Esophagus muscularis mucosa (tissue), 4 donors: ENCODE results near the gene LGALS3BP. TPM values are rescaled to one million over a fixed set of nuclear protein-coding genes. Genes with fewer than 3 reads are reported as not detected.

ENCODE experiments used
- DNase-seq: peaks from one replicate; pipeline ENCODE4 v3.0.0-alpha.2; 2017; ENCODE audit errors: extremely low spot score
- H3K27ac ChIP-seq, 4 donors: fragments of 200-600 bp; sonication (generic); replicated peaks in 1 of 4; 1 replicate in 3 of 4; 2 replicates in 1 of 4; pipeline ENCODE4 v1.5.1; 2016 to 2019; ENCODE audit warnings: mild to moderate bottlenecking in 1 of 4
- H3K27me3 ChIP-seq, 4 donors: fragments of 200-600 bp; sonication (generic); one replicate each; pipeline versions ENCODE4 v1.5.1 to v1.6.0; 2016 to 2019
- H3K36me3 ChIP-seq, 4 donors: fragments of 200-600 bp; sonication (generic); one replicate each; pipeline ENCODE4 v1.5.1; 2016 to 2019
- H3K4me1 ChIP-seq, 4 donors: fragments of 200-600 bp; sonication (generic); one replicate each; pipeline ENCODE4 v1.5.1; 2016 to 2019
- H3K4me3 ChIP-seq, 4 donors: fragments of 200-600 bp; sonication (generic); 1 replicate in 2 of 4; 2 replicates in 2 of 4; pipeline ENCODE4 v1.5.1; 2016 to 2019; ENCODE audit warnings: mild to moderate bottlenecking in 4 of 4, moderate library complexity in 1 of 4
- H3K9me3 ChIP-seq, 4 donors: fragments of 200-600 bp; sonication (generic); 1 replicate in 3 of 4; 2 replicates in 1 of 4; pipeline ENCODE4 v1.5.1; 2016 to 2019
- EP300 ChIP-seq: sonication (generic); formaldehyde crosslinking; IDR thresholded peaks from one replicate; pipeline ENCODE4 v1.6.1; 2017; ENCODE audit warnings: antibody characterized with exemption
- POLR2A ChIP-seq: fragments of 450-650 bp; IDR thresholded peaks from one replicate; pipeline ENCODE4 v1.6.1; 2017; ENCODE audit warnings: antibody characterized with exemption, moderate library complexity, mild to moderate bottlenecking, low read depth
- POLR2AphosphoS5 ChIP-seq, 2 donors: sonication (generic); formaldehyde crosslinking; IDR thresholded peaks; one replicate each; pipeline ENCODE4 v1.6.1; 2017; ENCODE audit warnings: antibody characterized with exemption in 2 of 2
- WGBS: methylation state at CpG from one replicate; pipeline ENCODE4 v1.1.5; 2018; 5-methylcytosine and 5-hydroxymethylcytosine counted together
- intact Hi-C: fragments of 100-400 bp; cut with DNase I; formaldehyde crosslinking; loops from one replicate; pipeline ENCODE4 v1.15.1; 2023
- total RNA-seq, 4 donors: library from RNA; depleted of rRNA; stranded (reverse); fragments of >200 nt; gene quantifications; one replicate each; pipeline versions ENCODE4 v1.1.0 to v1.2.1, GENCODE V29; 2016
- TF ChIP-seq, protein P1 (sequence below), 3 experiments: fragments of 200-600 bp in 2 of 3; fragments of 450-650 bp in 1 of 3; sonication (generic) in 2 of 3; IDR thresholded peaks; one replicate each; pipeline ENCODE4 v1.5.1; 2017 to 2019; ENCODE audit warnings: antibody characterized with exemption in 3 of 3, mild to moderate bottlenecking in 2 of 3, moderate library complexity in 1 of 3

Gene LGALS3BP
- total RNA-seq, 4 donors from 2014 or later = 106 to 284 (median 197) TPM

DNA sequence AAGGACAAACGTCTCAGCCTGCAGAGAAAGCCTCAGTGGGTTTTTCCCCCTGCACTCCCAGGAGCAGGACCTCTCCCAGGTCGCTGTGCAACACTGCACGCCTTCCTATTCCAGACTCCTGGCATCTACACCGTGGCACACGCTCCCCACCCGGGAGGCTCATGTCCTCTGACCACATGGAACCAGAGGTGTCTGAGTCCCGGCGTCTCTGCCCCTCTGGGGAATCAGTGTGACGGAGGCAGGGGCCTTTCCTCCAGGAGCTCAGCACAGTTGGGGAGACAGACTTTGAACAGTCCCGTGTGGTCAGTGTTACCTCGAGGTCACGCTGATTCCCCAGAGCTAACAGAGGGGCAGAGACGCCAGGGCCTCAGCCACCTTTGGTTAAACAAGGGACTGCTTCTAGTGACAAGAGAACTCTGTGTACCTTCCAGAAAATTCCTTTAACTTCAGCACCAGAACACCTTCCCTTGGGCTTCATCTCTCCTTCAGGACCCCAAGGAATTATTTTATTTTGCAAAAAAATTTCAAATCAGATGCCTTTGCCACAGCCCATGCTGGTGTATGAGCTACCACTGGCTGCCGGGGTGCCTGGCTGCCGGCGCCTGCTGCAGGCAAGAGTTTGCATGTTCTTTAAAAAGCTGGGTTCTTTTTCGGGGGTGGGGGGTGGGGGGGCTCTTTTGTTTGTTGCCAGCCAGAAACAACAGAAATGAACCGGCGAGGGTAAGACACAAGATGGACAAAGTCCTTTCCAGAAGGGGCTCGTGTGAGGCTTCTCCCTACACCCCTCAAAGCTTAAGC lies 23.3 kb upstream of the LGALS3BP start:
- no peak for DNase-seq

DNA sequence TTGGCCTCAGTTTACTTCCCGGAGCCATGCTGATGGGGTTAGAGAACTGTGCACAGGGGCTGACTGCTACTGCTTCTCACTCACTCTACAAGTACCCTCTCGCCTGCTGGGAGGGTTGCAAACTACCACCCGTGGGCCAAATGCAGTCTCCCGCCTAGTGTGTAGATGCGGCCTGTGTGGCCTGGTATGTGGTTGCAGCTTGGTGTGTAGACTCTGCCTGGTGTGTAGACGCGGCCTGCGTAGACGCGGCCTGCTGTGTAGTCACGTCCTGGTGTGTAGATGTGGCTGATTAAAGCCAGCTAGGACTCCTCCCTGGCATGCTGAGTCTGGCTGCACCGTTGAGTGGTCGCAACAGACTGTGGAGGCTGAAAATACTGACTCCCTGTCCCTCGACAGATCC lies 22.6 kb upstream of the LGALS3BP start:
- WGBS = 93% methylated on average over 5 of the region's 14 CpGs
- intact Hi-C loops = no loop called here
- peaks cover 25 to 39% (median 27%) of the 10 kb centered on the region in 4 donors for H3K4me1 ChIP-seq
- H3K4me3 ChIP-seq = no peak overlapping the region
- no peaks in the 10 kb centered on the region for H3K9me3 ChIP-seq
- H3K27ac ChIP-seq = no peak overlapping the region
- no peak for DNase-seq
- peaks cover 3 to 34% (median 16%) of the 10 kb centered on the region in 4 donors for H3K36me3 ChIP-seq
- no peaks in the 10 kb centered on the region for H3K27me3 ChIP-seq
- no peak for TF ChIP-seq POLR2AphosphoS5 (IDR thresholded peaks at IDR 0.05)
- no peak for TF ChIP-seq POLR2A
- no peak for TF ChIP-seq EP300
- TF ChIP-seq, protein P1, sequence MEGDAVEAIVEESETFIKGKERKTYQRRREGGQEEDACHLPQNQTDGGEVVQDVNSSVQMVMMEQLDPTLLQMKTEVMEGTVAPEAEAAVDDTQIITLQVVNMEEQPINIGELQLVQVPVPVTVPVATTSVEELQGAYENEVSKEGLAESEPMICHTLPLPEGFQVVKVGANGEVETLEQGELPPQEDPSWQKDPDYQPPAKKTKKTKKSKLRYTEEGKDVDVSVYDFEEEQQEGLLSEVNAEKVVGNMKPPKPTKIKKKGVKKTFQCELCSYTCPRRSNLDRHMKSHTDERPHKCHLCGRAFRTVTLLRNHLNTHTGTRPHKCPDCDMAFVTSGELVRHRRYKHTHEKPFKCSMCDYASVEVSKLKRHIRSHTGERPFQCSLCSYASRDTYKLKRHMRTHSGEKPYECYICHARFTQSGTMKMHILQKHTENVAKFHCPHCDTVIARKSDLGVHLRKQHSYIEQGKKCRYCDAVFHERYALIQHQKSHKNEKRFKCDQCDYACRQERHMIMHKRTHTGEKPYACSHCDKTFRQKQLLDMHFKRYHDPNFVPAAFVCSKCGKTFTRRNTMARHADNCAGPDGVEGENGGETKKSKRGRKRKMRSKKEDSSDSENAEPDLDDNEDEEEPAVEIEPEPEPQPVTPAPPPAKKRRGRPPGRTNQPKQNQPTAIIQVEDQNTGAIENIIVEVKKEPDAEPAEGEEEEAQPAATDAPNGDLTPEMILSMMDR (IDR thresholded peaks at IDR 0.05) = no peak

More for the DNA sequence above, 23.3 kb upstream of the LGALS3BP start:
- H3K9me3 ChIP-seq = no peaks in the 10 kb centered on the region
- peaks cover 31 to 46% (median 34%) of the 10 kb centered on the region in 4 donors for H3K4me1 ChIP-seq
- no peaks in the 10 kb centered on the region for H3K27me3 ChIP-seq
- H3K36me3 ChIP-seq = peaks cover 0 to 33% (median 9%) of the 10 kb centered on the region in 4 donors
- intact Hi-C loops = no loop called here
- WGBS = 71% methylated on average over 14 of the region's 20 CpGs
- H3K4me3 ChIP-seq = no peak overlapping the region
- no peak for TF ChIP-seq EP300
- TF ChIP-seq POLR2AphosphoS5 (IDR thresholded peaks at IDR 0.05) = no peak
- TF ChIP-seq, protein P1 (IDR thresholded peaks at IDR 0.05) = no peak
- TF ChIP-seq POLR2A = no peak
- H3K27ac ChIP-seq = no peak overlapping the region

DNA sequence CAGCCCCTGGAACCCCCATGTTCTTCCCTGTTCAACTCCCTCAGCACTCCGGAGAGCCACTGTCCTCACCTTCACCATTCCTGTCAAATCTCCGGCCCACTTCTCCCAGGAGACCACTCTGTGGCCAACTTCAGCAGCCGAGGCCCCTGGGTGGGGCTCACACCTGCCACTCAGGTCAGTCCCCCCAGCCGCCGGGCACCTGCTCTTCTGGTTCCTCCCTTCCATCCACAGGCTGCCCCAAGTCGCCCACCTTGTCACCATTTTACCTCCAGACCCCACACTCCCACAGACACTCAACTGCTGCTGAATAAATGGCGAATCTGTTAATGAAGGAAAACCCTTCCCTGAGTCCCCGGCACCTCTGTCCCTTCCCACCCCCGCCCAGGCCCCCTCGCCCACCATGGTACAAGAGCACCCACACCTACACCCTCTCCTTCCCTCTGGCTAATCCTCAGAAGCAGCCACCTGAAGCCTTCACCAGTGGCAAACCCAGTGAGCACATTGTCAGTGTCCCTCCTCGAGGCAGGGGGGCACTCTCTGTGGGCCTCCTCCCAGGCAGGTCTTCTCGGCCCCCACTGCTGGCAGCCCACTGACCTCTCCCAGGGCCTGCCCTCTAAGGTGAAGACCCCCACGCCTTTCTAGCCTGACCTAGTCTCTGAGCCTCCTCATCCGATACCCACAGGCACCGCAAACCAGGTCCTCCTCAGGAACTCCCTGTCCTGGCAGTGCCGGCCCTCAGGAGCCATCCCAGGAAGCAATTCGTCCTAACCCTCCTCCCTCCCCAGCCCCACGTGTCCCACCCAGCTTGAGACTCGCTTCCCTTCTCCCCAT lies 21.7 kb upstream of the LGALS3BP start:
- Histone ChIP-seq H3K9me3 (no peaks in the 10 kb centered on the region), H3K4me3 (no peak overlapping the region), H3K4me1 (peaks cover 20 to 32% (median 21%) of the 10 kb centered on the region in 4 donors), H3K27ac (no peak overlapping the region), H3K27me3 (no peaks in the 10 kb centered on the region), H3K36me3 (peaks cover 12 to 42% (median 24%) of the 10 kb centered on the region in 4 donors)
- intact Hi-C loops = no loop called here
- DNase-seq = no peak
- 83% methylated on average over 19 of the region's 19 CpGs for WGBS
- TF ChIP-seq EP300 (no peak), POLR2AphosphoS5 (IDR thresholded peaks at IDR 0.05) (no peak), POLR2A (no peak)
- TF ChIP-seq, protein P1 (IDR thresholded peaks at IDR 0.05) = no peak

DNA sequence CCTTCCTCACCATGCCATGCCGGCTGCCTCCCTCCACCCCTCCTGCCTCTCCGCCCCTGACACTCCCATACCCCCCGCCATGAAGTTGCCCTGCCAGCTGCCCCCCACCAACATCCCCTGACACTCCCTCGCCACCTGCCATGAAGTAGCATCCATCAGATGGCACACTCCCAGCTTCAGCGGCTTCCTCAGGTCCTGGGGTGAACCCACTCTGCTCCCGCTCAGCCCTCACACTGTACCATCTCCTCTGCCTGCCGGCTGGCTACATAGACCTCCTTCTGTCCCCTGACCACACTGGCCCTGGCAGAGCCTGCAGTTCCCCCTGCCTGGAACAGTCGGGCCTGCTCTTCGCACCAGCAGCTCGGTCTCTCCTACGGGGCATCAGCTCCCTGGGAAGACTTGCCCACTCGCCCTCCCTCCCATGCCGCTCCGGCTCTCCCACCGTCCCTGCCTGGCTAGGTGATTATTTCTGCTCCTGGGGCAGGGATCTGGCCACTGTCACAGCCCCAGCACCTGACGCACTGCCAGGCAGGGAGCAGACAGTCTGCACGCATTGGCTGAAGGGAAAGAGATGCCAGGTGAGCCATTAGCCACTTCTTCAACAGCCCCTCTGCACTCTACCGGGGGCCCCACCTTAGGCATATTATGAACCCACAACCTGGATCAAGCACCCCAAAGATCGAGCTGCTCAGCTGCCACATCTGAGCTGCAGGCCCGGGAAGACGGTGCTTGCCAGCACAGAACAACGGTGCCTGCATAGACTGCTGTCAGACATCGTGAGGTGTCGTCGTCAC lies 20.9 kb upstream of the LGALS3BP start:
- no peak for DNase-seq
- H3K27ac ChIP-seq = no peak overlapping the region
- H3K9me3 ChIP-seq = no peaks in the 10 kb centered on the region
- H3K4me1 ChIP-seq = peaks cover 16 to 32% (median 22%) of the 10 kb centered on the region in 4 donors
- WGBS = 92% methylated on average over 19 of the region's 25 CpGs
- peaks cover 12 to 51% (median 33%) of the 10 kb centered on the region in 4 donors for H3K36me3 ChIP-seq
- H3K4me3 ChIP-seq = no peak overlapping the region
- intact Hi-C loops = no loop called here
- no peaks in the 10 kb centered on the region for H3K27me3 ChIP-seq
- TF ChIP-seq, protein P1 (IDR thresholded peaks at IDR 0.05) = no peak
- no peak for TF ChIP-seq POLR2A
- no peak for TF ChIP-seq POLR2AphosphoS5 (IDR thresholded peaks at IDR 0.05)
- TF ChIP-seq EP300 = no peak
